Breast epithelium (tissue), 4 donors: ENCODE data around the gene SMIM5. TPM values are rescaled to one million over a fixed set of nuclear protein-coding genes. Genes with fewer than 3 reads are reported as not detected.

Experiments used
- DNase-seq, 2 donors: peaks; one replicate each; pipeline ENCODE4 v3.0.0-alpha.2; 2019; ENCODE audit warnings: low spot score in 2 of 2
- H3K27ac ChIP-seq, 2 donors: fragments of 200-600 bp; sonication (generic) in 1 of 2; one replicate each; pipeline ENCODE4 v1.5.1; 2016 to 2019; ENCODE audit warnings: mild to moderate bottlenecking in 1 of 2
- H3K27me3 ChIP-seq, 2 donors: fragments of 200-600 bp; sonication (generic) in 1 of 2; one replicate each; pipeline versions ENCODE4 v1.5.1 to v1.6.0; 2017 to 2019; ENCODE audit warnings: control low read depth in 1 of 2, mild to moderate bottlenecking in 1 of 2
- H3K36me3 ChIP-seq: fragments of 200-600 bp; one replicate; pipeline ENCODE4 v1.5.1; 2019
- H3K4me1 ChIP-seq, 2 donors: fragments of 200-600 bp; sonication (generic); one replicate each; pipeline ENCODE4 v1.5.1; 2016 to 2019; ENCODE audit warnings: control low read depth in 1 of 2
- H3K4me3 ChIP-seq, 3 donors: fragments of 200-600 bp; sonication (generic); 1 replicate in 2 of 3; 2 replicates in 1 of 3; pipeline ENCODE4 v1.5.1; 2016 to 2019; ENCODE audit warnings: mild to moderate bottlenecking in 3 of 3, moderate library complexity in 2 of 3
- H3K9me3 ChIP-seq, 2 donors: fragments of 200-600 bp; sonication (generic) in 1 of 2; one replicate each; pipeline ENCODE4 v1.5.1; 2016 to 2019; ENCODE audit warnings: control low read depth in 1 of 2
- POLR2A ChIP-seq: fragments of 450-650 bp; IDR thresholded peaks from one replicate; pipeline ENCODE4 v1.6.1; 2016; ENCODE audit warnings: antibody characterized with exemption, mild to moderate bottlenecking, moderate library complexity
- POLR2AphosphoS5 ChIP-seq, 3 donors: sonication (generic); formaldehyde crosslinking; IDR thresholded peaks; one replicate each; pipeline ENCODE4 v1.6.1; 2017; ENCODE audit warnings: antibody characterized with exemption in 3 of 3
- intact Hi-C: fragments of 100-400 bp; cut with DNase I; formaldehyde crosslinking; loops from one replicate; pipeline ENCODE4 v1.15.1; 2023; ENCODE audit warnings: low total_unique reads
- total RNA-seq, 3 donors: library from RNA; depleted of rRNA; stranded (reverse); fragments of >200 nt; gene quantifications; one replicate each; pipeline ENCODE4 v1.1.0, GENCODE V29; 2016
- TF ChIP-seq, protein P1 (sequence below), 3 donors: fragments of 450-650 bp; IDR thresholded peaks; one replicate each; pipeline ENCODE4 v1.5.1; 2016 to 2017; ENCODE audit warnings: antibody characterized with exemption in 3 of 3, mild to moderate bottlenecking in 3 of 3, moderate library complexity in 3 of 3

The SMIM5 gene
- total RNA-seq, 3 donors from 2014 or later = 0.29 to 2.6 (median 0.48) TPM

DNA sequence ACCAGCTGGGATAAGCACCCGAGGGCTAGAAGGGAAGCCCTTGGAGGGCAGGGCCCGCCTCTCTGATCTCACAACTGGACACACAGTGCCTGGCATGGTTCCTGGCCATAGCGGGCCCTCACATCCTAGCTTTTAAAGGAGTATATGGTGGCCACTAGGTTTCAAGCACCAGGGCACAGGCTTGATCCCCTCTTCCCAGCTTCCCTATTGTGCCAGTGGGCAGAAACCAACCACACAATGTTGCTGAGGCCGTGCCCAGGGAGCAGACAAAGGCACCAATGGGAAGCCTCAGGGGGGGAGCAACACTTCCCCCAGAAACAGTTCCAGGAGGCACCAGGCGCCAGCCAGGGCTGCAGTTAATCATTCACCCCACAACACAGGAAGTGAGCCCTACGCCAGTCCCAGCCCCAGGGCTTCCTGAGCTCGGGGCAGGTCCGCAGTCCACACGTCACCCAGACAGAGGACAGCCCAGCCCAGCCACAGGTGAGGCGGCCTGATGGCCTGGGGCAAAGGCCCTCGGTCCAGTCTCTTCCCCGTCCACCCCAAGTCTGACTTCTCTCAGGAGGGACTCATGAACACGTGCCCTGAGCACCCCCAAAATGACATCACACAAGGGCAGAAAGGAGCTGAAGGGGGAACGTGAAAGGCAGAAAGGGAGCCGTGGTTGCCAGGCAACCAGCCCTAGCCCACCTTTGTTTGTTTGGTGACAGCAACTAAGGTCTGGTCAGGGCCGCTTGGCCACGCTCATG, 12.8 kb downstream of the SMIM5 start:
- TF ChIP-seq POLR2A (no peak), POLR2AphosphoS5 (IDR thresholded peaks at IDR 0.05) (no peak)
- TF ChIP-seq, protein P1, sequence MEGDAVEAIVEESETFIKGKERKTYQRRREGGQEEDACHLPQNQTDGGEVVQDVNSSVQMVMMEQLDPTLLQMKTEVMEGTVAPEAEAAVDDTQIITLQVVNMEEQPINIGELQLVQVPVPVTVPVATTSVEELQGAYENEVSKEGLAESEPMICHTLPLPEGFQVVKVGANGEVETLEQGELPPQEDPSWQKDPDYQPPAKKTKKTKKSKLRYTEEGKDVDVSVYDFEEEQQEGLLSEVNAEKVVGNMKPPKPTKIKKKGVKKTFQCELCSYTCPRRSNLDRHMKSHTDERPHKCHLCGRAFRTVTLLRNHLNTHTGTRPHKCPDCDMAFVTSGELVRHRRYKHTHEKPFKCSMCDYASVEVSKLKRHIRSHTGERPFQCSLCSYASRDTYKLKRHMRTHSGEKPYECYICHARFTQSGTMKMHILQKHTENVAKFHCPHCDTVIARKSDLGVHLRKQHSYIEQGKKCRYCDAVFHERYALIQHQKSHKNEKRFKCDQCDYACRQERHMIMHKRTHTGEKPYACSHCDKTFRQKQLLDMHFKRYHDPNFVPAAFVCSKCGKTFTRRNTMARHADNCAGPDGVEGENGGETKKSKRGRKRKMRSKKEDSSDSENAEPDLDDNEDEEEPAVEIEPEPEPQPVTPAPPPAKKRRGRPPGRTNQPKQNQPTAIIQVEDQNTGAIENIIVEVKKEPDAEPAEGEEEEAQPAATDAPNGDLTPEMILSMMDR (IDR thresholded peaks at IDR 0.05) = no peak
- peaks cover 5 to 13% of the 10 kb centered on the region in 2 donors for H3K4me1 ChIP-seq
- intact Hi-C loops = no loop called here
- peak overlapping the region; percentile 88 to 95 for H3K27ac ChIP-seq
- peak; percentile 46 to 49 for DNase-seq
- H3K9me3 ChIP-seq = no peaks in the 10 kb centered on the region
- H3K36me3 ChIP-seq = no peaks in the 10 kb centered on the region
- H3K4me3 ChIP-seq = no peak overlapping the region
- H3K27me3 ChIP-seq = no peaks in the 10 kb centered on the region

DNA sequence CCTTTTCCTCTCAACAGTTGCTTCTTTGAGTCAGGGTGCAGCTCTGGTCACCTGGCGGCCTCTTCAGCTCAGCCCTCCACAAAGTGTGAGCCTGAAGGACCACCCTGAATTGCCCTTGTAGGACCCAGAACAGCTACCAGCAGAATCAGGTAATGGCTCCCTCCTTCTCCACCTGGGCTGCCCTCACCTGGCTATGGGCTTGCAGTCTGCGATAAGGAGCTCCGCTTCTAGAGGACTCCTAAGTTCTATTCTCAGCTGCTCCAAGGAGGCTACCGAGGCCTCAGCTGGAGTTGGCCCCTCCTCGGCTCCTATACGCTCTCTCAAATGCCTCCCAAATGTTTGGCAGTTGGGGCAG, 13.4 kb downstream of the SMIM5 start:
- Histone ChIP-seq H3K27me3 (no peaks in the 10 kb centered on the region), H3K9me3 (no peaks in the 10 kb centered on the region), H3K27ac (peak overlapping the region; percentile 88 to 95), H3K36me3 (no peaks in the 10 kb centered on the region), H3K4me3 (no peak overlapping the region), H3K4me1 (peaks cover 5 to 13% of the 10 kb centered on the region in 2 donors)
- no peak for DNase-seq
- no peak for TF ChIP-seq POLR2A
- TF ChIP-seq, protein P1 (IDR thresholded peaks at IDR 0.05) = no peak
- TF ChIP-seq POLR2AphosphoS5 (IDR thresholded peaks at IDR 0.05) = no peak
- intact Hi-C loops = no loop called here

DNA sequence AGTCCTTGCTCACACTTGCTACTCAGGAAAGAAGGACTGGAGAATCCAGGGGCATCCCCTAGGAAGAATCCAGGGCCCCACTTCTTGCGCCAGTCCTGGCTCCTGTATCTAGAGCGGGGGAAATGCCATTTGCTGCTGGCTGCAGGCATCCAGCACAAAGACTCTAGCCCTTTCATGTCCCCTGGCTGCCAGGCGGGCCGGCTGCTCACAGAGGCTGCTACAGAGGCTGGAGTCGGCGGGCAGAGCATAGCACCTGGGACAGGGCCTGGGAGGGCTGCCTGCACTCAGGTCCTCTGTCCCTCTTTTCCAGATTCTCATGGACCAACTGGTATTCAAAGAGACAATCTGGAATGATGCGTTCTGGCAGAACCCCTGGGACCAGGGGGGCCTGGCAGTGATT, 13.8 kb downstream of the SMIM5 start:
- peak overlapping the region in 1 of 2 donors; percentile 95 for H3K27ac ChIP-seq

DNA sequence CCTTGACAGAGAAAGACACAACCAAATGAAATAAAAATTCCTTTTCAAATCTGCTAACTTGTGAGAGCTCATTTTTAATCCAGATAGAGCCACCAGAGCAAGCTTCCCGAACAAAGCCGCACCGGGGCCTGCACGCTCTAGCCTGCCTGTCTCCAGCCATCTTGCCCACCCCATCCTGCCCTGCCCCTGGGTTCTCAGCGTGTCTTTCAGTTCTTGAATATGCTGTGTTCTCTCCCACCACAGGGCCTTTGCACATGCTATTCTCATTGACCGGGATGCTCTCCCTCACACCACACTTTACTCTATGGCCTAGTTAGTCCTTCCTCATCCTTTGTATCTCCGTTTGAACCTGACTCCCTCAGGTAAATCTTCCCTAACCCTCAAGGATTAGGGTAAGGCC, 14.7 kb downstream of the SMIM5 start:
- no peaks in the 10 kb centered on the region for H3K36me3 ChIP-seq
- peak in 1 of 2 donors; percentile 5 for DNase-seq
- intact Hi-C loops = no loop called here
- no peaks in the 10 kb centered on the region for H3K9me3 ChIP-seq
- no peak for TF ChIP-seq POLR2AphosphoS5 (IDR thresholded peaks at IDR 0.05)
- H3K27me3 ChIP-seq = no peaks in the 10 kb centered on the region
- H3K27ac ChIP-seq = no peak overlapping the region
- no peak overlapping the region for H3K4me3 ChIP-seq
- peaks cover under 1 to 10% of the 10 kb centered on the region in 2 donors for H3K4me1 ChIP-seq

More for the DNA sequence above, 13.8 kb downstream of the SMIM5 start:
- H3K27me3 ChIP-seq = no peaks in the 10 kb centered on the region
- TF ChIP-seq, protein P1 (IDR thresholded peaks at IDR 0.05) = no peak
- TF ChIP-seq POLR2AphosphoS5 (IDR thresholded peaks at IDR 0.05) (no peak), POLR2A (no peak)
- peaks cover 5 to 13% of the 10 kb centered on the region in 2 donors for H3K4me1 ChIP-seq
- no peaks in the 10 kb centered on the region for H3K9me3 ChIP-seq
- intact Hi-C loops = no loop called here
- H3K36me3 ChIP-seq = no peaks in the 10 kb centered on the region
- DNase-seq = no peak
- H3K4me3 ChIP-seq = no peak overlapping the region

DNA sequence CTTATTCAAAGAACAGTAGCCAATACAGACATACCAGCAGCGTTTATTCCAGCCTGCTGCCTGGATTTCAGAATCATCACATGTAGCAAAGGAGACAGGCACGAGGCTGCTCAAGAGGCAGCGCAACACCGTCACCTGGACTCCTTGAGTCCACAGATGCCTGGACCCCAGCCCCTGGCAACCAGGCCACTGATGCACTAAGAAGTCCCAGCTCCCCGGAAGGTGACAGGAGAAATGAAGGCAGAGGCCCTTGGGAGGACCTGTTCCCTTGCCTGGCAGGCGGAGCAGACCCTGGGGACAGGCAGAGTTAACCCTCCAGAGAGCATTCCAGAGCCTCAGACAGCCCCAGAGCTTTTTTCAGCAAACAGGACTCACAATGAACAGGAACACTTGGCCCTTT, 16.5 kb downstream of the SMIM5 start:
- no peaks in the 10 kb centered on the region for H3K36me3 ChIP-seq
- H3K4me3 ChIP-seq = no peak overlapping the region
- no peaks in the 10 kb centered on the region for H3K27me3 ChIP-seq
- intact Hi-C loops = no loop called here
- no peak overlapping the region for H3K27ac ChIP-seq
- no peak for DNase-seq
- no peaks in the 10 kb centered on the region for H3K9me3 ChIP-seq
- peaks cover 0 to 5% of the 10 kb centered on the region in 2 donors for H3K4me1 ChIP-seq
- no peak for TF ChIP-seq POLR2AphosphoS5 (IDR thresholded peaks at IDR 0.05)
- TF ChIP-seq, protein P1 (IDR thresholded peaks at IDR 0.05) = no peak
- no peak for TF ChIP-seq POLR2A
